Measurements from ENCODE around the gene CCDC175.

Gene CCDC175

DNA sequence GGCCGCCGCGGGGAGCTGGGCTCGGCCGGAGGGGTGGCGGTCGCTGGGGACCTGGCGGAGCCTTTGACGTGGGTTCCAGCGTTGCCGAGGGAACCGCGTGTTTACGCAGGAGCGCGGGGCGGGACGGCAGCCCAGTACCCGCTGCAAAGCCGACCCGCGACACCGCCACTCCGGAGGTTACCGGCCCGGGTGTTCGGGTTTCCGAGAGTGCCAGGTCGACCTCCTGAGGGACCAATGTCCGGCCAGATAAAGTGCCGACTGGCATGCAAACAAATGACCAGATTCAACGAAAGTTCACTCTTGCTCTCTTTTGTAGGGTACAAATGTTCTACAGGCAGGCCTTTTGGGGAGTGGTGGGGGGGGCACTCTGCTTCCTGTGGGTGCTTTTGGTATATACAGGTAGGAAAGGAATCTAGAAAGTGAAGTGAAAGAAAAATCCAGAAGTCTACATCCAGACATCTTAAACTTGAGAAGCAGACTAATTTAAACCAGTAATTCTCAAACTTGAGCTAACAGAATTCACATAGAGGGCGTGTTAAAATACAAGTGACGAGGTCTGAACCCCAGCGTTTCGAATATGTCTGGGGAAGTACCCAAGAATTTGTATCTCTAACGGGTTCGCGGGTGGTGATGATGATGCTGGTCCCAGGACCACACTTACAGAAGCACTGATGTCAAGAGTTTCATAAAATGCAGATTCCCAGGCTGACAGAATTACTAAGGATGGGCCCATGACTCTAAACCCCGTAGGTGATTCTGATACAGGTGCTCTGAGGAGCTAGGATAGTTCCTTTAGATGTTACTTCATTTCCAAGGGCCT lies 111.1 kb downstream of the CCDC175 start, which contains the start of gene GPR135:
Gene GPR135, minus strand, starts transcription at position 65 of the 820 bp plus-strand sequence. CDS start 154 bp downstream, outside the sequence.
- no peak within 1 kb of the TSS for H3K9ac ChIP-seq (ENCODE audit: low read depth, low read length)
- no peaks in the 10 kb centered on the region for H3K27me3 ChIP-seq (ENCODE audit: insufficient read depth, low read length, poor library complexity)
- no peak within 1 kb of the TSS for H3K4me2 ChIP-seq (ENCODE audit: insufficient read depth, low read length)
- peaks cover 19% of the 10 kb centered on the region for H3K36me3 ChIP-seq (ENCODE audit: insufficient read depth, low read length)
- TF ChIP-seq EZH2 (IDR thresholded peaks at IDR 0.05; ENCODE audit: borderline replicate concordance, low read depth, low read length, severe bottlenecking) (no peak), CTCF (IDR thresholded peaks at IDR 0.05; ENCODE audit: borderline replicate concordance, extremely low read depth, low read length, poor library complexity, severe bottlenecking) (no peak)
- H3K4me1 ChIP-seq (ENCODE audit: insufficient read depth, low read length): no peaks in the 10 kb centered on the region
- no peak for ATAC-seq (ENCODE audit: insufficient read depth, low read depth)
- no peaks in the 10 kb centered on the region for H4K20me1 ChIP-seq (ENCODE audit: insufficient read depth, low read length)
- no peak within 1 kb of the TSS for H3K27ac ChIP-seq (ENCODE audit: low read length)
- no peak within 1 kb of the TSS for H2AFZ ChIP-seq (ENCODE audit: low read depth, low read length)
- DNase-seq: no peak
- no peaks in the 10 kb centered on the region for H3K79me2 ChIP-seq (ENCODE audit: insufficient read depth, low read length)
- H3K9me3 ChIP-seq (ENCODE audit: insufficient read depth, low read length, severe bottlenecking): no peaks in the 10 kb centered on the region
- H3K4me3 ChIP-seq (ENCODE audit: low read depth in 1 of 2, low read length in 2 of 2): no peak within 1 kb of the TSS

DNA sequence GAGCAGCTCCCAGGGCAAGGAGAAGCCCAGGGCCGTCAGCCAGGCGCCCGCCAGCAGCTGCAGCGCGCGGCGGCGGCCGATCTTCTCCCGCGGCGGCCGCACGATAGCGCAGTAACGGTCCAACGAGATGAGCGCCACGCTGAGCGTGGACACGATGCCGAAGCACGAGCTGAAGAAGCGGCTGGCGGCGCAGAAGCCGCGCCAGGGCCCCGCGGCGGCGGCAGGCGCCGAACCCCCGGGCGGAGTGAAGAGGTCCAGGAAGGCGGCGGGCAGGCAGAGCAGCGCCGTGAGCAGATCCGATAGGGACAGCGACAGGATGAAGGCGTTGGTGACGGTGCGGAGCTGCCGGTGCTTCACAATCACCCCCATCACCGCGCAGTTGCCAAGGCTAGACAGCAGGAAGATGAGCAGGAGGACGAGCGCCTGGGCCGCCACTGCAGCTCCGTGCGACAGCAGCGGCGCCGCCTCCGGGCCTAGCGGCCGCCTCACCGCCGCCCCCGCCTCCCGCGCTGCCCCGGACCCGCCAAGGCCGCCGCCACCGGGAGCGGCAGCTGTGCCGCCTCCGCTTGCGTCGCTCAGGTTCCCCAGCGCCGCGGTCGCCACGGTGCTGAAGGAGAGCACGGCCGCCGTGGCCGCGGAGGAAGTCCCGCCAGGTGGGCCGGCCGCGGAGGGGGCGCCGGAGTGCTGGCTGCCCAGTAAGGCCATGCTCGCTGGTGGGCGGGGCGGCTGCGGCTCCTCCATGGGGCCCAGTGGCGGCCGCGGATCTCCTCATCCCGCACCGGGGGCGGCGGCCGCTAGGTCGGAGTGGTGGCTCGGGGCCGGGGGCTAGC lies 111.9 kb downstream of the CCDC175 start:
- H3K4me3 ChIP-seq (ENCODE audit: low read depth in 1 of 2, low read length in 2 of 2): no peak overlapping the region
- no peaks in the 10 kb centered on the region for H3K9me3 ChIP-seq (ENCODE audit: insufficient read depth, low read length, severe bottlenecking)
- no peak overlapping the region for H3K27ac ChIP-seq (ENCODE audit: low read length)
- H3K27me3 ChIP-seq (ENCODE audit: insufficient read depth, low read length, poor library complexity): no peaks in the 10 kb centered on the region
- DNase-seq (no peak), ATAC-seq (ENCODE audit: insufficient read depth, low read depth) (no peak)
- TF ChIP-seq EZH2 (IDR thresholded peaks at IDR 0.05; ENCODE audit: borderline replicate concordance, low read depth, low read length, severe bottlenecking): no peak
- TF ChIP-seq CTCF (IDR thresholded peaks at IDR 0.05; ENCODE audit: borderline replicate concordance, extremely low read depth, low read length, poor library complexity, severe bottlenecking): no peak
- no peaks in the 10 kb centered on the region for H4K20me1 ChIP-seq (ENCODE audit: insufficient read depth, low read length)
- no peak overlapping the region for H3K9ac ChIP-seq (ENCODE audit: low read depth, low read length)
- H3K4me1 ChIP-seq (ENCODE audit: insufficient read depth, low read length): no peaks in the 10 kb centered on the region
- peaks cover 19% of the 10 kb centered on the region for H3K36me3 ChIP-seq (ENCODE audit: insufficient read depth, low read length)
- no peaks in the 10 kb centered on the region for H3K79me2 ChIP-seq (ENCODE audit: insufficient read depth, low read length)
- H3K4me2 ChIP-seq (ENCODE audit: insufficient read depth, low read length): no peak overlapping the region
- no peak overlapping the region for H2AFZ ChIP-seq (ENCODE audit: low read depth, low read length)

- Histone ChIP-seq H3K27ac (ENCODE audit: low read length) (no peak overlapping the region), H3K79me2 (ENCODE audit: insufficient read depth, low read length) (no peaks in the 10 kb centered on the region), H4K20me1 (ENCODE audit: insufficient read depth, low read length) (no peaks in the 10 kb centered on the region), H3K4me2 (ENCODE audit: insufficient read depth, low read length) (no peak overlapping the region), H3K9me3 (ENCODE audit: insufficient read depth, low read length, severe bottlenecking) (no peaks in the 10 kb centered on the region), H3K4me3 (ENCODE audit: low read depth in 1 of 2, low read length in 2 of 2) (no peak overlapping the region), H3K9ac (ENCODE audit: low read depth, low read length) (no peak overlapping the region), H2AFZ (ENCODE audit: low read depth, low read length) (no peak overlapping the region), H3K4me1 (ENCODE audit: insufficient read depth, low read length) (no peaks in the 10 kb centered on the region), H3K27me3 (ENCODE audit: insufficient read depth, low read length, poor library complexity) (no peaks in the 10 kb centered on the region), H3K36me3 (ENCODE audit: insufficient read depth, low read length) (peaks cover 18% of the 10 kb centered on the region)
- TF ChIP-seq EZH2 (IDR thresholded peaks at IDR 0.05; ENCODE audit: borderline replicate concordance, low read depth, low read length, severe bottlenecking) (no peak), CTCF (IDR thresholded peaks at IDR 0.05; ENCODE audit: borderline replicate concordance, extremely low read depth, low read length, poor library complexity, severe bottlenecking) (no peak)
- no peak for DNase-seq
- ATAC-seq (ENCODE audit: insufficient read depth, low read depth): no peak
Observed at GRCh38 chr14:59463787-59464485, 112.7 kb downstream of the CCDC175 start.
